Measurements from ENCODE around the gene OR4C13.
"Not testable (repeated sequence)": the region's sequence is repeated elsewhere in the genome, so short reads cannot be mapped to it uniquely, and the experiment has no call there.

The OR4C13 gene

GRCh38 chr11:49952091-49952490 is at the start of gene OR4C13:
Gene OR4C13, plus strand, starts transcription at chr11:49952391. Its CDS starts 32 bp downstream, at chr11:49952423.
- DNase-seq = no peak

- not testable (repeated sequence) for DNase-seq
Measured at GRCh38 chr11:49911516-49911915, 40.7 kb upstream of the OR4C13 start.

DNA sequence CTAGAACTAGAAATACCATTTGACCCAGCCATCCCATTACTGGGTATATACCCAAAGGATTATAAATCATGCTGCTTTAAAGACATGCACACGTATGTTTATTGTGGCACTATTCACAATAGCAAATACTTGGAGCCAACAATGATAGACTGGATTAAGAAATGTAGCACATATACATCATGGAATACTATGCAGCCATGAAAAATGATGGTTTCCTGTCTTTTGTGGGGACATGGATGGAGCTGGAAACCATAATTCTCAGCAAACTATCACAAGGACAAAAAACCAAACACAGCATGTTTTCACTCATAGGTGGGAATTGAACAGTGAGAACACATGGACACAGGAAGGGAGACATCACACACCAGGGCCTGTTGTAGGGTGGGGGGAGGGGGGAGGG is 3.5 kb upstream of the OR4C13 start:
- not testable (repeated sequence) for DNase-seq

GRCh38 chr11:49973439-49973838 is 21.2 kb downstream of the OR4C13 start:
- not testable (repeated sequence) for DNase-seq

- DNase-seq = not testable (repeated sequence)
Measured at GRCh38 chr11:49982435-49982834, 30.2 kb downstream of the OR4C13 start, which contains the start of gene OR4C12. Gene OR4C12, minus strand, starts transcription at chr11:49982535. Its CDS starts 34 bp downstream, at chr11:49982501.

- DNase-seq = peak; percentile 47
Measured at GRCh38 chr11:49995565-49995964, 43.4 kb downstream of the OR4C13 start.

Measured in midbrain (tissue), 1 donor.